BE2C (cell line): ENCODE results near the gene VWC2L.

Experiments used
- DNase-seq: peaks from one replicate; pipeline ENCODE4 v3.0.0-alpha.2; 2020
- H3K27me3 ChIP-seq: fragments of 250-450 bp; sonication (Bioruptor Pico); 2 replicates; pipeline ENCODE4 v1.5.1; 2020; ENCODE audit warnings: mild to moderate bottlenecking
- H3K36me3 ChIP-seq: fragments of 250-450 bp; sonication (Bioruptor Pico); 2 replicates; pipeline ENCODE4 v1.5.1; 2020; ENCODE audit warnings: mild to moderate bottlenecking
- H3K4me1 ChIP-seq: fragments of 250-450 bp; sonication (Bioruptor Pico); 2 replicates; pipeline ENCODE4 v1.5.1; 2020
- H3K4me3 ChIP-seq: 2 replicates; pipeline ENCODE4 v1.5.1; 2011; ENCODE audit warnings: low read depth, low read length
- H3K9me3 ChIP-seq: fragments of 250-450 bp; sonication (Bioruptor Pico); 2 replicates; pipeline ENCODE4 v1.5.1; 2020
- TF ChIP-seq, protein P1 (sequence below): IDR thresholded peaks from 2 replicates; pipeline ENCODE4 v1.5.1; 2012; ENCODE audit warnings: mild to moderate bottlenecking, low read depth, low read length

VWC2L gene

GRCh38 chr2:214558341-214558740 lies 147.5 kb downstream of the VWC2L start:
- Histone ChIP-seq H3K27me3 (no peaks in the 10 kb centered on the region), H3K4me3 (no peak overlapping the region), H3K9me3 (no peaks in the 10 kb centered on the region), H3K36me3 (no peaks in the 10 kb centered on the region), H3K4me1 (no peaks in the 10 kb centered on the region)
- no peak for DNase-seq
- TF ChIP-seq, protein P1, sequence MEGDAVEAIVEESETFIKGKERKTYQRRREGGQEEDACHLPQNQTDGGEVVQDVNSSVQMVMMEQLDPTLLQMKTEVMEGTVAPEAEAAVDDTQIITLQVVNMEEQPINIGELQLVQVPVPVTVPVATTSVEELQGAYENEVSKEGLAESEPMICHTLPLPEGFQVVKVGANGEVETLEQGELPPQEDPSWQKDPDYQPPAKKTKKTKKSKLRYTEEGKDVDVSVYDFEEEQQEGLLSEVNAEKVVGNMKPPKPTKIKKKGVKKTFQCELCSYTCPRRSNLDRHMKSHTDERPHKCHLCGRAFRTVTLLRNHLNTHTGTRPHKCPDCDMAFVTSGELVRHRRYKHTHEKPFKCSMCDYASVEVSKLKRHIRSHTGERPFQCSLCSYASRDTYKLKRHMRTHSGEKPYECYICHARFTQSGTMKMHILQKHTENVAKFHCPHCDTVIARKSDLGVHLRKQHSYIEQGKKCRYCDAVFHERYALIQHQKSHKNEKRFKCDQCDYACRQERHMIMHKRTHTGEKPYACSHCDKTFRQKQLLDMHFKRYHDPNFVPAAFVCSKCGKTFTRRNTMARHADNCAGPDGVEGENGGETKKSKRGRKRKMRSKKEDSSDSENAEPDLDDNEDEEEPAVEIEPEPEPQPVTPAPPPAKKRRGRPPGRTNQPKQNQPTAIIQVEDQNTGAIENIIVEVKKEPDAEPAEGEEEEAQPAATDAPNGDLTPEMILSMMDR, result no peak

- H3K9me3 ChIP-seq, result no peaks in the 10 kb centered on the region
- H3K4me3 ChIP-seq, result no peak overlapping the region
- no peaks in the 10 kb centered on the region for H3K27me3 ChIP-seq
- no peak for DNase-seq
- H3K36me3 ChIP-seq, result no peaks in the 10 kb centered on the region
- TF ChIP-seq, protein P1, result no peak
- H3K4me1 ChIP-seq, result no peaks in the 10 kb centered on the region
These were observed 149.3 kb downstream of the VWC2L start for GRCh38 chr2:214560176-214560575.

- no peak for DNase-seq
- H3K36me3 ChIP-seq, result no peaks in the 10 kb centered on the region
- no peaks in the 10 kb centered on the region for H3K9me3 ChIP-seq
- TF ChIP-seq, protein P1, result no peak
- H3K4me1 ChIP-seq, result no peaks in the 10 kb centered on the region; the same call in 1 of the 2 replicates
- no peak overlapping the region for H3K4me3 ChIP-seq
- H3K27me3 ChIP-seq, result no peaks in the 10 kb centered on the region
These were observed 149.8 kb downstream of the VWC2L start for GRCh38 chr2:214560618-214561190.

- Histone ChIP-seq H3K9me3 (no peaks in the 10 kb centered on the region), H3K36me3 (no peaks in the 10 kb centered on the region), H3K4me3 (no peak overlapping the region), H3K27me3 (no peaks in the 10 kb centered on the region), H3K4me1 (peaks cover 20% of the 10 kb centered on the region)
- DNase-seq, result no peak
- TF ChIP-seq, protein P1, result no peak
These were observed 154.4 kb downstream of the VWC2L start for GRCh38 chr2:214565246-214565645.

GRCh38 chr2:214566457-214566856 lies 155.6 kb downstream of the VWC2L start:
- TF ChIP-seq, protein P1, result no peak
- Histone ChIP-seq H3K9me3 (no peaks in the 10 kb centered on the region), H3K4me3 (no peak overlapping the region), H3K4me1 (peaks cover 20% of the 10 kb centered on the region), H3K27me3 (no peaks in the 10 kb centered on the region), H3K36me3 (no peaks in the 10 kb centered on the region)
- DNase-seq, result no peak

DNA sequence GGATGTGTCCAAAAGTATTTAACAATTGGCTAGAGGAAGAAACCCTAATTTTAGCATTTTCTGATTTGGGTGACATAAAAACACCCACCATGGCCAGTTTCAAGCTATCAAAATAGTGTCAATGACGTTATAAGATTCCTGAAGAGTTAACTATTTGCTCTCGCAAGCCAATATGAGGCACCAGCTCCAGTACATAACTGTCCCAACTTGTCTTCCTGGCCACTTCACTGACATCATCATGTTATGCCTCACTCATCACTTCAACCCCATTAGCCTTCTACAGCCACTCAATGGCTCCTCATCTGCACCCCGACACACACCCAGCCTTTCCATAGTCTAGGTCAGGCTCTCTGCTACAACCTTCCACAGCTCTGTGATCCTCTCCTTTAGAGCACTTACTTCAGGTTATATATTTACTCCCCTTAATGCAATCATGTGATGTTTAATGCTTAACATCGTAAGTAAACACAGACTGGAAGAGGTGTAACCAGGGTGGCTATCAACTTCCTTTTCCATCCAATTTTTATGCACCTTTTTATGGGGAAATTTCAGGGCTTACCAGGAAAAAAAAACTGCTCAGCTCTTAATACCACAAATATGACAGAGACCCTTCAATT lies 158.7 kb downstream of the VWC2L start:
- H3K27me3 ChIP-seq, result no peaks in the 10 kb centered on the region
- DNase-seq, result no peak
- H3K4me1 ChIP-seq, result peaks cover 20% of the 10 kb centered on the region
- H3K36me3 ChIP-seq, result no peaks in the 10 kb centered on the region
- TF ChIP-seq, protein P1, result no peak
- H3K9me3 ChIP-seq, result no peaks in the 10 kb centered on the region
- no peak overlapping the region for H3K4me3 ChIP-seq
